Measurements from ENCODE around the gene TEX35.

DNA sequence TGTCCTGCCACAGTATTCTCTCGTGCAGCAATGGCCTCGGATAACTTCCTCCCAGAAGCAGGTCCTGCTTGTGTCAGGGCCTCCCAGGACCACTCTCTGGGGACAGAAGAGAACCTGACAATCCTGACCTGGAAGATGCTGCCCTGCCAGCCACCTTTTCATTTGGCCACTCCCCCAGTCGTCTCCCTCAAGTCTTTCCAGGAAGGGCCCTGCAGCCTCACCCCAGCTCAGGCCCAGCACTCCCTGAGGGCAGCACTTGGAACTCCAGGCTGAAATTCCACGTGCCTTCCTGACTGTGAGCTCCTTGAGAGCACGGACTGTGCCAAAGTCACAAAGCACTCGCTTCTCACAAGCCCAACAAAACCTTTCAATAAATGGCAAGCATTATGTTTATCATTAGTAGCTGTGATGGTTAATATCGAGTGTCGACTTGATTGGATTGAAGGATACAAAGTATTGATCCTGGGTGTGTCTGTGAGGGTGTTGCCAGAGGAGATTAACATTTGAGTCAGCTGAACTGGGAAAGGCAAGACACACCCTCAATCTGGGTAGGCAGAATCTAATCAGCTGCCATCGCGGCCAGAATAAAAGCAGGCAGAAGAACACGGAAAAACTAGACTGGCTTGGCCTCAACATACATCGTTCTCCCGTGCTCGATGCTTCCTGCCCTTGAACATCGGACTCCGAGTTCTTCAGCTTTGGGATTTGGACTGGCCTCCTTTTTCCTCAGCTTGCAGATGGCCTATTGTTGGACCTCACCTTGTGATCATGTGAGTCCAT lies 13.8 kb upstream of the TEX35 start:
- TF ChIP-seq, protein P1, sequence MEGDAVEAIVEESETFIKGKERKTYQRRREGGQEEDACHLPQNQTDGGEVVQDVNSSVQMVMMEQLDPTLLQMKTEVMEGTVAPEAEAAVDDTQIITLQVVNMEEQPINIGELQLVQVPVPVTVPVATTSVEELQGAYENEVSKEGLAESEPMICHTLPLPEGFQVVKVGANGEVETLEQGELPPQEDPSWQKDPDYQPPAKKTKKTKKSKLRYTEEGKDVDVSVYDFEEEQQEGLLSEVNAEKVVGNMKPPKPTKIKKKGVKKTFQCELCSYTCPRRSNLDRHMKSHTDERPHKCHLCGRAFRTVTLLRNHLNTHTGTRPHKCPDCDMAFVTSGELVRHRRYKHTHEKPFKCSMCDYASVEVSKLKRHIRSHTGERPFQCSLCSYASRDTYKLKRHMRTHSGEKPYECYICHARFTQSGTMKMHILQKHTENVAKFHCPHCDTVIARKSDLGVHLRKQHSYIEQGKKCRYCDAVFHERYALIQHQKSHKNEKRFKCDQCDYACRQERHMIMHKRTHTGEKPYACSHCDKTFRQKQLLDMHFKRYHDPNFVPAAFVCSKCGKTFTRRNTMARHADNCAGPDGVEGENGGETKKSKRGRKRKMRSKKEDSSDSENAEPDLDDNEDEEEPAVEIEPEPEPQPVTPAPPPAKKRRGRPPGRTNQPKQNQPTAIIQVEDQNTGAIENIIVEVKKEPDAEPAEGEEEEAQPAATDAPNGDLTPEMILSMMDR (IDR thresholded peaks at IDR 0.05) = no peak
- TF ChIP-seq POLR2A (IDR thresholded peaks at IDR 0.05) = no peak

Data from heart left ventricle (tissue), 13 donors.